Gastrocnemius medialis (tissue), 4 donors: ENCODE results near the gene GABRD. TPM values are rescaled to one million over a fixed set of nuclear protein-coding genes. Genes with fewer than 3 reads are reported as not detected.

Source experiments
- ATAC-seq, 2 donors: fragments of 150-250 bp; one replicate each; pipeline ENCODE4 v1.9.1; 2016
- DNase-seq, 2 donors: peaks; one replicate each; pipeline ENCODE4 v3.0.0-alpha.2; 2019
- H3K27ac ChIP-seq, 4 donors: fragments of 200-600 bp; sonication (generic); 1 replicate in 1 of 4; 2 replicates in 3 of 4; pipeline ENCODE4 v1.5.1; 2016 to 2018; ENCODE audit warnings: mild to moderate bottlenecking in 2 of 4, moderate library complexity in 1 of 4
- H3K27me3 ChIP-seq, 3 donors: fragments of 200-600 bp; sonication (generic) in 2 of 3; 1 replicate in 1 of 3; 2 replicates in 2 of 3; pipeline versions ENCODE4 v1.5.1 to v1.6.0; 2016 to 2019; ENCODE audit warnings: mild to moderate bottlenecking in 1 of 3, moderate library complexity in 1 of 3
- H3K36me3 ChIP-seq, 2 donors: fragments of 200-600 bp; sonication (generic) in 1 of 2; one replicate each; pipeline ENCODE4 v1.5.1; 2017 to 2018
- H3K4me1 ChIP-seq, 2 donors: fragments of 200-600 bp; sonication (generic) in 1 of 2; one replicate each; pipeline ENCODE4 v1.5.1; 2016 to 2017; ENCODE audit warnings: mild to moderate bottlenecking in 2 of 2
- H3K4me3 ChIP-seq, 4 donors: fragments of 200-600 bp; sonication (generic) in 3 of 4; 1 replicate in 1 of 4; 2 replicates in 3 of 4; pipeline ENCODE4 v1.5.1; 2016 to 2019; ENCODE audit warnings: mild to moderate bottlenecking in 2 of 4
- H3K9me3 ChIP-seq, 3 donors: fragments of 200-600 bp; sonication (generic) in 2 of 3; 1 replicate in 1 of 3; 2 replicates in 2 of 3; pipeline ENCODE4 v1.5.1; 2016 to 2019
- CTCF ChIP-seq, 5 experiments: fragments of 450-650 bp in 3 of 5; fragments of 200-600 bp in 2 of 5; sonication (generic) in 2 of 5; IDR thresholded peaks in 4 of 5; conservative IDR thresholded peaks in 1 of 5; 1 replicate in 4 of 5; 2 replicates in 1 of 5; pipeline ENCODE4 v1.5.1; 2016 to 2019; ENCODE audit warnings: antibody characterized with exemption in 5 of 5, mild to moderate bottlenecking in 3 of 5, moderate library complexity in 3 of 5
- POLR2A ChIP-seq, 2 donors: fragments of 450-650 bp; IDR thresholded peaks; one replicate each; pipeline ENCODE4 v1.6.1; 2017; ENCODE audit warnings: antibody characterized with exemption in 2 of 2, mild to moderate bottlenecking in 2 of 2, moderate library complexity in 2 of 2
- in situ Hi-C, 4 donors: fragments of 200-750 bp; cut with MboI; loops; one replicate each; pipeline versions ENCODE4 v1.15.0 to v1.8.0; 2017; ENCODE audit warnings: low sequenced_read_pairs in 4 of 4
- intact Hi-C: fragments of 100-400 bp; cut with DNase I; formaldehyde crosslinking; loops from one replicate; pipeline ENCODE4 v1.15.1; 2023; ENCODE audit warnings: low total_unique reads
- total RNA-seq, 4 donors: library from RNA; depleted of rRNA; stranded (reverse); fragments of >200 nt; gene quantifications; one replicate each; pipeline versions ENCODE4 v1.1.0 to v1.2.3, GENCODE V29; 2016

The GABRD gene
- total RNA-seq, 4 donors from 2014 or later = 1.9 TPM; not detected in 3

- DNase-seq (no peak), ATAC-seq (no peak)
- intact Hi-C loops = no loop called here
- TF ChIP-seq CTCF (IDR thresholded peaks at IDR 0.05 in 4 of 5, conservative IDR thresholded peaks at IDR 0.05 in 1 of 5) = no peak
- no peak for TF ChIP-seq POLR2A (IDR thresholded peaks at IDR 0.05)
- Histone ChIP-seq H3K27ac (no peak overlapping the region), H3K27me3 (peaks cover 33 to 41% (median 39%) of the 10 kb centered on the region in 3 donors), H3K4me1 (no peaks in the 10 kb centered on the region), H3K36me3 (no peaks in the 10 kb centered on the region), H3K9me3 (peaks cover 0 to 14% (median 0%) of the 10 kb centered on the region in 3 donors), H3K4me3 (no peak overlapping the region)
- in situ Hi-C loops = no loop called here
Observed at GRCh38 chr1:2076826-2077225, 57.7 kb downstream of the GABRD start.

- in situ Hi-C loops = no loop called here
- Histone ChIP-seq H3K27me3 (peaks cover 23 to 32% (median 25%) of the 10 kb centered on the region in 3 donors), H3K27ac (no peak overlapping the region), H3K36me3 (no peaks in the 10 kb centered on the region), H3K4me3 (no peak overlapping the region), H3K4me1 (no peaks in the 10 kb centered on the region), H3K9me3 (peaks cover 0 to 14% (median 0%) of the 10 kb centered on the region in 3 donors)
- ATAC-seq (no peak), DNase-seq (no peak)
- TF ChIP-seq CTCF (IDR thresholded peaks at IDR 0.05 in 4 of 5, conservative IDR thresholded peaks at IDR 0.05 in 1 of 5) (no peak), POLR2A (IDR thresholded peaks at IDR 0.05) (no peak)
- intact Hi-C loops = no loop called here
Observed at GRCh38 chr1:2078170-2078569, 59.0 kb downstream of the GABRD start.

- no peak overlapping the region for H3K4me3 ChIP-seq
- DNase-seq (no peak), ATAC-seq (no peak)
- no peaks in the 10 kb centered on the region for H3K4me1 ChIP-seq
- no peaks in the 10 kb centered on the region for H3K36me3 ChIP-seq
- intact Hi-C loops (no loop called here), in situ Hi-C loops (no loop called here)
- H3K27me3 ChIP-seq = peaks cover 10 to 25% (median 12%) of the 10 kb centered on the region in 3 donors
- peaks cover 0 to 14% (median 0%) of the 10 kb centered on the region in 3 donors for H3K9me3 ChIP-seq
- TF ChIP-seq CTCF (IDR thresholded peaks at IDR 0.05 in 4 of 5, conservative IDR thresholded peaks at IDR 0.05 in 1 of 5) (no peak), POLR2A (IDR thresholded peaks at IDR 0.05) (no peak)
- no peak overlapping the region for H3K27ac ChIP-seq
Observed at GRCh38 chr1:2079396-2080085, 60.4 kb downstream of the GABRD start.

- H3K36me3 ChIP-seq = no peaks in the 10 kb centered on the region
- peaks cover 0 to 14% (median 0%) of the 10 kb centered on the region in 3 donors for H3K9me3 ChIP-seq
- H3K27ac ChIP-seq = no peak overlapping the region
- no peaks in the 10 kb centered on the region for H3K4me1 ChIP-seq
- no peak for TF ChIP-seq CTCF (IDR thresholded peaks at IDR 0.05 in 4 of 5, conservative IDR thresholded peaks at IDR 0.05 in 1 of 5)
- TF ChIP-seq POLR2A (IDR thresholded peaks at IDR 0.05) = no peak
- intact Hi-C loops = no loop called here
- ATAC-seq = no peak
- H3K27me3 ChIP-seq = peaks cover 6 to 19% (median 9%) of the 10 kb centered on the region in 3 donors
- no peak overlapping the region for H3K4me3 ChIP-seq
- in situ Hi-C loops = no loop called here
- no peak for DNase-seq
Observed at GRCh38 chr1:2080140-2080539, 61.0 kb downstream of the GABRD start.

Other genes starting within 250 kb of the GABRD start
- 10 to 100 TPM; 20.1 to 33.1 (median 32.5) TPM for gene NADK, start 240.9 kb upstream of the GABRD start, total RNA-seq
- 10 to 100 TPM; 29.9 to 44.1 (median 37.2) TPM for gene GNB1, start 128.3 kb upstream of the GABRD start, total RNA-seq
- gene CALML6, start 104.1 kb upstream of the GABRD start, total RNA-seq = 1 to 10 TPM in 2 of 4 donors, not detected in 2; 4.8 to 7.0 TPM
- gene TMEM52, start 100.1 kb upstream of the GABRD start, total RNA-seq = 100 to 1,000 TPM in 1 of 4 donors, 10 to 100 TPM in 3; 43.3 to 155 (median 67.2) TPM
- not detected for gene CFAP74, start 15.6 kb upstream of the GABRD start, total RNA-seq
- under 1 TPM in 2 of 4 donors, not detected in 2; 0.16 to 0.87 TPM for gene PRKCZ, start 31.1 kb downstream of the GABRD start, total RNA-seq
- 10 to 100 TPM; 12.1 to 26.2 (median 17.3) TPM for gene FAAP20, start 175.4 kb downstream of the GABRD start, total RNA-seq
- gene SKI, start 209.0 kb downstream of the GABRD start, total RNA-seq = 10 to 100 TPM in 3 of 4 donors, 1 to 10 TPM in 1; 7.8 to 32.2 (median 22.4) TPM